ENCODE measurements around the gene CMIP.
"Not testable (repeated sequence)": the region's sequence is repeated elsewhere in the genome, so short reads cannot be mapped to it uniquely, and the experiment has no call there.

Gene CMIP

DNA sequence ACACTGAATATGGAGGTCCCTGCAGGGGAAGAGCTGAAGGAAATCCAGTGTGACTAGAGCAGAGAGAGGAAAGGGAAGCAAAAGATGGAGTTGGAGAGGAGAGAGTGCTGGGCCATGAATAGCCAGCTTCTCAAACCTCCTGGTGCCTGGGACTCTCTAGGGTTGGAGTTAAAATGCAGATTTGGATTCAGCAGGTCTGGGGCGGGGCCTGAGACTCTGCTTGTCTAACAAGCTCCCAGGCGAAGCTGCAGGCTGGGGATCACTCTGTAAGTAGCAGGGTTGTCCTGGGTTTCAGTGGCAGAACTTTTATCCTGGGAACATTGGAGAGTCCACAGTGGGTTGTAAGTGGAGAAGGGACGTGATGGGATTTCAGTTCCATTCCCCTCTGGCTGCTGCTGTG lies 231.1 kb downstream of the CMIP start:
- DNase-seq = no peak

GRCh38 chr16:81676066-81676882 lies 231.7 kb downstream of the CMIP start:
- DNase-seq = no peak

DNA sequence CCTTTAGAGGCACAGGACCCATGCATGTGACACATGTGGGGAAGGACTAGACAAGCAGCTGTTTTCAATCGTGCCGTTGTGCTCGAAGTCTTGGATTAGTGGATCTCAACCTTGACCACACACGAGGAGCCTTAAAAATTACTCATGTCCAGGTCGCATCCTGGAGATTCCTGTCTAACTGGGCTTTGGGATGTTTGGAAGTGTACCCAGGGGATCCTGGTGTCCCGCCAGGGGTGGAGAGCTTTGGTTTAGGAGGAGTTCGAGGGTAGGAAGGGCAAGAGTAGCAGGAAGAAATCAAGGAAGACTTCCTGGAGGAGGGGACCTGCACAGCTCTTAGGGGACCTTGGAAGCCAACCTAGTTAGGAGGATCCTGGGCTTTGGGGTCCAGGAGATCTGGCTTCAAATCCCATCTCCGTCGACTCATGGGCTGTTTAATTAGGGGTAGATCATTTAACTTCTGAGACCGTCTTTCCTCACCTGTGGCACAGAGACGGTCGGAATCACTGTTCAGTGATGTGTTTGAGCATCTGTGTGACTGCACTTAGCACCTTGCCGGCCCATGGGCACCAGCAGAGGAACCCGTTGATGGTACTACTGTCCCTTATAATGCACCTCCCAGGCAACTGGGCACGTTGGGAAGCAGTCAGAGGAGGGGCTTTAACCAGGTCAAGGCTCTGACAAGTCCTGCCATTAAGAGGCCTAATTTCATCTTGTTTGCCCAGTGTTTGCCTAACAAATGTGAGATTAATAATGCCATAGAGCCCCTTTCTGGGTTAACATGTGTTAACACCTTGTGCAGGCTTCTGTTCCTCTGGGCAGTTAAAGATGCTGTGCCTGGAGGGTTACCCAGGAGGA lies 232.5 kb downstream of the CMIP start:
- DNase-seq = no peak

DNA sequence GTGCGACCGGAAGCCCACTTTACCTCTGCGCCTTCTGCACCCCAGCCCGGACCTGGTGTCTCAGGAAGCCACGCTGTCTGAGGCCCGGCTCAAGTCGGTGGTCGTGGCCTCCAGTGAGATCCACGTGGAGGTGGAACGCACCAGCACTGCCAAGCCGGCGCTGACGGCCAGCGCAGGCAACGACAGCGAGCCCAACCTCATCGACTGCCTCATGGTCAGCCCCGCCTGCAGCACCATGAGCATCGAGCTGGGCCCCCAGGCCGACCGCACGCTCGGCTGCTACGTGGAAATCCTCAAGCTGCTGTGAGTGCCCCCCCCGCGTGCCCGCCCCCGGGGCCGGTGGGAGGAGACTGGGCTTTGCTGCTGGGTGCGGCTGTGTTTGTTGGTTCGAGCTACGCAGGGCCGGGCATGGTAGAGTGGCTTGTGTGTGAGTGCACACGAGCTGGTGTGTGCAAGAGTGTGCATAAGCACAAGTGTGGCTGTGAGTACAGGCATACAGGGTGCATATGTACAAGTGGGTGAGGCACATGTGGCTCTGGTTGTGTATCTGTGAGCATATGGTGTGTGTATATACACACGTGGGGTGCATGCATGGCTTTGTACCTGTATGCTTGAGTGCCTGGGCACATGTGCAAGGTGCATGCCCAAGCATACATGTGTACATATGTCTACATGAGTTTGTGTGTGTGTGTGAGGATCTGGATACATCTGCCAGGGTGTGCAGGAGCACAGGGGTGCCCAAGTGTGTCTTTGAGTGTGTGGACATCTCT lies 233.9 kb downstream of the CMIP start:
- no peak for DNase-seq

- DNase-seq = no peak
Measured at GRCh38 chr16:81679721-81680430, 235.3 kb downstream of the CMIP start.

- DNase-seq = no peak
Measured at GRCh38 chr16:81680444-81681275, 236.1 kb downstream of the CMIP start.

- DNase-seq = no peak
Measured at GRCh38 chr16:81681311-81681710, 236.7 kb downstream of the CMIP start.

- DNase-seq = no peak
Measured at GRCh38 chr16:81684242-81684837, 239.7 kb downstream of the CMIP start.

DNA sequence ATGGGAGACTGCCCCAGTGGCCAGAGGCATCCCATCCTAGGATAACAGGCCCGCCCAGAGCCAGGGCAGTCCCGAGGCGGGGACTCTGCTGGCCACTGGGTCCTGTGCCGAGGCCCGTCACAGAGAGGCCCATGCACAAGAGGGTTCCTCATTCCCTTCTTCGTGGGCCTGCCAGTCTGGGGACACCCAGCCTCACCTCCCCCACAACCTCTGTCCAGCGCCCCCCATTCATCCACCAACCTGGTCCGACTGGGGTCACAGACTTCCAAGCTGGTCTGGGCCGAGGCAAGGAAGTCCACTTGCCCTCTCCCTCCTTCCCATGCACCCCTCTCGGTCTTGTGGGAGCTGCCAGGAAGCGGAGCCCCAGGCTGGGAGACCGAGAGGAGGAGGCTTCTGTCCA lies 240.3 kb downstream of the CMIP start:
- no peak for DNase-seq

DNA sequence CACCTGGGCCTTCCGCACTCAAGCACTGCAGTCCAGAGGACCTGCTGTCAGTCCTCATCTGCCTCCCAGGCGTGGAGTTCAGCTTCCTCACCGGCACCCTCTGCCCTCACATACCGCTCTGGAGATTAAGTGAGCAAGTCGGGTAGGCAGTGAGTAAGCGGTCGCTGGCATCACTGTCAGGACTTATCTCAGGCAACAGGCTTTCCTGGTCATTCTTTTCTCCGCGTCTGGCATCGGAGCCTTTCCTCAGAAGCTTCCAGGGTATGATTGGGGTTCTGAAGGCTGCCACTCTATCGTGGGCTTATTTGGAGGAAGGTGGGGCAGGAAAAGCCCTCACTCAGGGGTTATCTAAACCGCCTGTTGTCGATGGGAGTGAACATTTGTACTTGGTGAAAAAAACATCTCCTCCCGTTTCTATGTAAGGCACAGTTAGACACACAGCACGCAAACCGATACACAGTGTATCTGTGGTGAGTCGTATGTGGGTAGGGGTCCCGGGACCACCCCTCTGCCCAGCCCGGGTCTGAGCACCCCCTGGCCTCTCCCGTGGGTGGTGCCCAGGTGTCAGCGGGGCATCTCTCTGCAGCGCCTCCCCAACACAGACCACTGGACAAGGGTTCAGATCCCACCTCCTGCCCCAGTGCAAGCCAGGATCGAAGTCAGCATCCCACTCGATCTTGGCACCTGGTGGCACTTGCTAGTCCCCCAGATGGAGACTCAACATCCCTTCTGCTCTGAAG lies 242.0 kb downstream of the CMIP start:
- no peak for DNase-seq

DNA sequence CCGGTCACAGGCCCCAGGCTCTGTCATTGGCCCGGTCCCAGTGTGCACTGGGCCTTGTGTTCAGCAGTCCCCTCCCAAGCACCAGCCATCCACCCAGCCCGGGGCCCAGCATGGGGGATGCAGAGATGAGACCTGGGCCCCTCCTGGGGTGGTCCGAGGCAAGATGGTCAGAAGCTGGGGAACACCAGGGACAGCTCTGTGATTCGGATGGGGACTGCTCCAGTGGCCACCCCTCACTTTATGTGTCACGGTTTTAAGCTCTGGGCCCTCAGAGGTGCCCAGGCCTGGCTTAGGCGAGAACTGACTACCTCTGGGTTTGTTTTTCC lies 242.5 kb downstream of the CMIP start:
- DNase-seq = no peak

DNA sequence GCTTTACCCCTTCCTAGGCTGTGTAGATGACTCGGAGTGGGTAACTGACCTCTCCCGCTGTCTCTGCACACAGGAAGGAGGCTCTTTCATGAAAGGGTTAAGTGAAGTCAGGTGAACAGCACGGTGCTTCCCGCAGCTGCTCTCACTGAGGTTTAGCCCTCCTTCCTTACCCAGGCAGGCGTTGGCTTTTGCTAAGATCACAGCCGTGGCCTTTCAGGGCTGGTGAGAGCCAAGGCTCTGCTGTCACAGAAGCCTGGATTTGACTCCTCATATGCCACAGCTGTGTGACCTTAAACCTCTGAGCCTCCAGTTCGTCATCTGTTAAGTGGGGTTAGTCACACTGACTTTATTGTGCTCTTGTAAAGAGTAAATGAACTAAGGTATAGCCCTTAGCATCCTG lies 243.6 kb downstream of the CMIP start:
- no peak for DNase-seq

DNA sequence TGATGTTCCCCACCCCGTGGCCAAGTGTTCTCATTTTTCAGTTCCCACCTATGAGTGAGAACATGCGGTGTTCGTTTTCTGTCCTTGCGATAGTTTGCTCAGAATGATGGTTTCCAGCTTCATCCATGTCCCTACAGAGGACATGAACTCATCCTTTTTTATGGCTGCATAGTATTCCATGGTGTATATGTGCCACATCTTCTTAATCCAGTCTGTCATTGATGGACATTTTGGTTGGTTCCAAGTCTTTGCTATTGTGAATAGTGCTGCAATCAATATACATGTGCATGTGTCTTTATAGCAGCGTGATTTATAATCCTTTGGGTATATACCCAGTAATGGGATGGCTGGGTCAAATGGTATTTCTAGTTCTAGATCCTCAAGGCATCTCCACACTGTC lies 244.2 kb downstream of the CMIP start:
- DNase-seq = not testable (repeated sequence)

DNA sequence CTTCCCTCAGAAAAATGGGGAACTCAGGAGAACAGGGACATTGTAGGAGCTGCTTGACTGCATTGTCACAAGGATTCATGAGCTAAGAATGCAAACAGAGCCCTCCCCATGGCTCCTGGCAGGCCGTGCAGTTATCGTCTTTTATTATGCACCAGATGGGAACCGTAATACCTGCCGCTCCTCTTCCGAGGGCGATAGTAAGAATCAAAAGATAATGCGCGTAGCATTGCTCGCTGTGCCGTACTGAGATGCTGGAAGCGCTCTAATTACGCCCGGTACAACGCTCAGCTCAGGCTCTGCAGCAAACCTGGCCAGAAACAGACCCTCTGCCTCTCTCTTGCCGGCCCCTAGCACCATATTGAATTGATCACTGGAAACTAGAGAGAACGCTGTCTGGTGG lies 247.4 kb downstream of the CMIP start:
- DNase-seq = no peak

- no peak for DNase-seq
Measured at GRCh38 chr16:81692571-81692970, 248.0 kb downstream of the CMIP start.

GRCh38 chr16:81693041-81693743 lies 248.6 kb downstream of the CMIP start:
- no peak for DNase-seq

GRCh38 chr16:81693744-81694303 lies 249.2 kb downstream of the CMIP start:
- DNase-seq = no peak

DNA sequence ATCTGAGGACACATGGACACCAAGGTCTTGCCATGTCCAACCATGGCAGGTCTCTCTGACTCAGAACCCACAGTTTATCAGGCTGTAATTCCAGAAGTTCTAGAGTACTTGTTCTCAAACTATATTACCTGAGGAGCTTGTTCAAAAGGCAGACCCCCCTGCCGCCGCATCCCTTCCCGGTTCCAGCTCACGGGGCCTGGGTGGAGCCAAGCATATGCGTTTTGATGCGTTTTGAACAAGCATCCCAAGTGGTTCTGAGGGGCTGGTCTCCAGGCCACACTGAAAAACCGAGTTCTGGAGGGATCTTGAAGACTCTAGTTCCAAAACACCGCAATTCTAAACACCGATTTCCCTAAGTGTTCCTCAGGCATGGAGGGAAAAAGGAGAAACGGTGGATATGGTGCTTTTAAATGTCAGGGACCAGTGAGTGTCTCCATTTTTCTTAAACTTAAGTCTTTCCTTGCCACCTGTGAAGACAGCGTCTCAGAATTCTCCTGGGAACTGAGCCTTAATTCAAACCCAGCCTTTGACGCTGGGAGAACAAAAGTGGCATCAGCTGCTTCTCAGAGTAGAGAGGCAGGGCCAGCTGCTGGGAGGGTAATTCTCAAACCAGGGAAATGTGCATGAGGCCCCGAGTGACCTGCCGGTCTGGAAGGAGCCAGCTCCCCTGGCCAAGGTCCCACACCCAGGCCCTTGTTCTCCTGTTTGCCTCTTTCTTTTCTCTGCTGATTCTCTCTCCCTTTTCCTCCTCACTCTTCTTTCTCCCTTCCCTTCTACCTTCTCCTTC lies 250.1 kb downstream of the CMIP start:
- DNase-seq = no peak
